ENCODE data around the gene SLC1A5.
"Not testable (repeated sequence)": the region's sequence is repeated elsewhere in the genome, so short reads cannot be mapped to it uniquely, and the experiment has no call there.

SLC1A5 gene

GRCh38 chr19:46788262-46788967 is at the start of gene SLC1A5:
TSS of gene SLC1A5 (minus strand) at chr19:46788594. CDS start at chr19:46787965, 629 bp downstream.
- in situ Hi-C loops (cut with MboI; ENCODE audit: low sequenced_read_pairs): no loop called here

- in situ Hi-C loops (cut with MboI; ENCODE audit: low sequenced_read_pairs): no loop called here
Observed at GRCh38 chr19:46838160-46838559, 49.8 kb upstream of the SLC1A5 start.

- in situ Hi-C loops (cut with MboI; ENCODE audit: low sequenced_read_pairs): no loop called here
Observed at GRCh38 chr19:46834984-46835383, 46.6 kb upstream of the SLC1A5 start.

GRCh38 chr19:46834121-46834520 is 45.7 kb upstream of the SLC1A5 start:
- in situ Hi-C loops (cut with MboI; ENCODE audit: low sequenced_read_pairs): no loop called here

- in situ Hi-C loops (cut with MboI; ENCODE audit: low sequenced_read_pairs): no loop called here
Observed at GRCh38 chr19:46830864-46831263, 42.5 kb upstream of the SLC1A5 start.

- in situ Hi-C loops (cut with MboI; ENCODE audit: low sequenced_read_pairs): no loop called here
Observed at GRCh38 chr19:46828484-46828883, 40.1 kb upstream of the SLC1A5 start.

- in situ Hi-C loops (cut with MboI; ENCODE audit: low sequenced_read_pairs): no loop called here
Observed at GRCh38 chr19:46825731-46826055, 37.3 kb upstream of the SLC1A5 start.

- in situ Hi-C loops (cut with MboI; ENCODE audit: low sequenced_read_pairs): no loop called here
Observed at GRCh38 chr19:46824890-46825730, 36.7 kb upstream of the SLC1A5 start.

GRCh38 chr19:46823049-46823448 is 34.7 kb upstream of the SLC1A5 start:
- in situ Hi-C loops (cut with MboI; ENCODE audit: low sequenced_read_pairs): no loop called here

- in situ Hi-C loops (cut with MboI; ENCODE audit: low sequenced_read_pairs): not testable (repeated sequence)
Observed at GRCh38 chr19:46822410-46822787, 34.0 kb upstream of the SLC1A5 start.

- in situ Hi-C loops (cut with MboI; ENCODE audit: low sequenced_read_pairs): no loop called here
Observed at GRCh38 chr19:46821512-46822409, 33.4 kb upstream of the SLC1A5 start.

GRCh38 chr19:46818812-46819211 is 30.4 kb upstream of the SLC1A5 start:
- in situ Hi-C loops (cut with MboI; ENCODE audit: low sequenced_read_pairs): no loop called here

- in situ Hi-C loops (cut with MboI; ENCODE audit: low sequenced_read_pairs): no loop called here
Observed at GRCh38 chr19:46815833-46816627, 27.6 kb upstream of the SLC1A5 start.

- in situ Hi-C loops (cut with MboI; ENCODE audit: low sequenced_read_pairs): no loop called here
Observed at GRCh38 chr19:46813839-46814358, 25.5 kb upstream of the SLC1A5 start.

- in situ Hi-C loops (cut with MboI; ENCODE audit: low sequenced_read_pairs): no loop called here
Observed at GRCh38 chr19:46812977-46813838, 24.8 kb upstream of the SLC1A5 start.

GRCh38 chr19:46809534-46810272 is 21.3 kb upstream of the SLC1A5 start:
- in situ Hi-C loops (cut with MboI; ENCODE audit: low sequenced_read_pairs): no loop called here

GRCh38 chr19:46806656-46807055 is 18.3 kb upstream of the SLC1A5 start:
- in situ Hi-C loops (cut with MboI; ENCODE audit: low sequenced_read_pairs): no loop called here

- in situ Hi-C loops (cut with MboI; ENCODE audit: low sequenced_read_pairs): not testable (repeated sequence)
Observed at GRCh38 chr19:46804432-46804831, 16.0 kb upstream of the SLC1A5 start.

- in situ Hi-C loops (cut with MboI; ENCODE audit: low sequenced_read_pairs): no loop called here
Observed at GRCh38 chr19:46803555-46803954, 15.2 kb upstream of the SLC1A5 start.

Measured in hTERT RPE-1 (cell line).